Myocyte (in vitro differentiated cells): ENCODE measurements around the gene BCHE. TPM values are rescaled to one million over a fixed set of nuclear protein-coding genes. Genes with fewer than 3 reads are reported as not detected.

Experiments
- DNase-seq: peaks from one replicate; pipeline ENCODE4 v3.0.0-alpha.2; 2012; ENCODE audit warnings: low read depth
- polyA plus RNA-seq: library from polyadenylated mRNA; unstranded; fragments of >200 nt; gene quantifications from one replicate; pipeline ENCODE4 v1.2.1, GENCODE V29; 2012; ENCODE audit warnings: missing spikeins
- total RNA-seq: library from RNA; depleted of rRNA; stranded (reverse); fragments of >200 nt; gene quantifications from 2 replicates; pipeline ENCODE4 v1.2.3, GENCODE V29; 2014

BCHE gene
- 0.05 and 2.4 TPM in 2 replicates for total RNA-seq
- polyA plus RNA-seq, result 0.06 TPM

GRCh38 chr3:165837058-165837525, at the start of gene BCHE:
Gene BCHE (minus strand): TSS chr3:165837423. CDS start chr3:165831033, 6,390 bp downstream.
- no peak for DNase-seq

- DNase-seq, result no peak
Observed at GRCh38 chr3:165885558-165886270, 48.5 kb upstream of the BCHE start.

GRCh38 chr3:165884518-165884917, 47.3 kb upstream of the BCHE start:
- no peak for DNase-seq

- DNase-seq, result no peak
Observed at GRCh38 chr3:165883863-165884478, 46.7 kb upstream of the BCHE start.

GRCh38 chr3:165883117-165883516, 45.9 kb upstream of the BCHE start:
- DNase-seq, result no peak

GRCh38 chr3:165875644-165876043, 38.4 kb upstream of the BCHE start:
- DNase-seq, result no peak

- no peak for DNase-seq
Observed at GRCh38 chr3:165874663-165875489, 37.7 kb upstream of the BCHE start.

GRCh38 chr3:165868088-165868487, 30.9 kb upstream of the BCHE start:
- DNase-seq, result no peak

GRCh38 chr3:165859061-165859460, 21.8 kb upstream of the BCHE start:
- no peak for DNase-seq

GRCh38 chr3:165855581-165855980, 18.4 kb upstream of the BCHE start:
- DNase-seq, result no peak

GRCh38 chr3:165854696-165855095, 17.5 kb upstream of the BCHE start:
- peak; percentile 1 for DNase-seq

GRCh38 chr3:165852711-165853110, 15.5 kb upstream of the BCHE start:
- DNase-seq, result no peak

GRCh38 chr3:165852191-165852590, 15.0 kb upstream of the BCHE start:
- DNase-seq, result no peak

GRCh38 chr3:165846056-165846455, 8.8 kb upstream of the BCHE start:
- no peak for DNase-seq

- DNase-seq, result no peak
Observed at GRCh38 chr3:165839296-165840076, 2.3 kb upstream of the BCHE start.

- DNase-seq, result no peak
Observed at GRCh38 chr3:165837801-165838200, 578 bp upstream of the BCHE start.

GRCh38 chr3:165835431-165835830, 1.8 kb downstream of the BCHE start:
- DNase-seq, result no peak

- no peak for DNase-seq
Observed at GRCh38 chr3:165830746-165831145, 6.5 kb downstream of the BCHE start.

GRCh38 chr3:165827883-165828282, 9.3 kb downstream of the BCHE start:
- no peak for DNase-seq

- no peak for DNase-seq
Observed at GRCh38 chr3:165827233-165827632, 10.0 kb downstream of the BCHE start.

GRCh38 chr3:165820671-165821123, 16.5 kb downstream of the BCHE start:
- DNase-seq, result no peak
